GM10847 (cell line): ENCODE measurements around the gene GLDN.

Experiments
- POLR2A ChIP-seq: IDR thresholded peaks from 2 replicates; pipeline ENCODE4 v1.6.1; 2011; ENCODE audit not compliant: insufficient read length; ENCODE audit errors: extremely low read depth

Gene GLDN

GRCh38 chr15:51316636-51317035 lies 24.8 kb upstream of the GLDN start:
- TF ChIP-seq POLR2A: no peak

GRCh38 chr15:51318382-51319150 lies 22.9 kb upstream of the GLDN start:
- TF ChIP-seq POLR2A: no peak

GRCh38 chr15:51319539-51319938 lies 21.9 kb upstream of the GLDN start:
- no peak for TF ChIP-seq POLR2A

- TF ChIP-seq POLR2A: no peak
Measured at GRCh38 chr15:51320843-51321242, 20.6 kb upstream of the GLDN start.

GRCh38 chr15:51321316-51321715 lies 20.1 kb upstream of the GLDN start:
- TF ChIP-seq POLR2A: no peak

GRCh38 chr15:51322621-51323296 lies 18.7 kb upstream of the GLDN start:
- TF ChIP-seq POLR2A: no peak

- TF ChIP-seq POLR2A: no peak
Measured at GRCh38 chr15:51323749-51324148, 17.7 kb upstream of the GLDN start.

- TF ChIP-seq POLR2A: no peak
Measured at GRCh38 chr15:51325167-51325566, 16.3 kb upstream of the GLDN start.

GRCh38 chr15:51327081-51327480 lies 14.4 kb upstream of the GLDN start:
- TF ChIP-seq POLR2A: no peak

GRCh38 chr15:51328926-51329325 lies 12.5 kb upstream of the GLDN start:
- no peak for TF ChIP-seq POLR2A

- TF ChIP-seq POLR2A: no peak
Measured at GRCh38 chr15:51331141-51331540, 10.3 kb upstream of the GLDN start.

- no peak for TF ChIP-seq POLR2A
Measured at GRCh38 chr15:51332206-51333147, 9.0 kb upstream of the GLDN start.

GRCh38 chr15:51333571-51333970 lies 7.9 kb upstream of the GLDN start:
- no peak for TF ChIP-seq POLR2A

- TF ChIP-seq POLR2A: no peak
Measured at GRCh38 chr15:51334011-51334451, 7.4 kb upstream of the GLDN start.

- no peak for TF ChIP-seq POLR2A
Measured at GRCh38 chr15:51335087-51335486, 6.4 kb upstream of the GLDN start.
